CD4-positive, alpha-beta memory T cell (primary cell): ENCODE measurements around the gene HAVCR2. TPM values are rescaled to one million over a fixed set of nuclear protein-coding genes. Genes with fewer than 3 reads are reported as not detected.
"Not testable (repeated sequence)": the region's sequence is repeated elsewhere in the genome, so short reads cannot be mapped to it uniquely, and the experiment has no call there.

Experiments
- CTCF ChIA-PET: fragments of 350-600 bp; sonication (Branson Sonifier 250); formaldehyde crosslinking; loops from one replicate; lab custom pipeline; 2021; ENCODE audit warnings: inconsistent platforms; ENCODE audit not compliant: partially characterized antibody; lab: Charles Lee
- POLR2A ChIA-PET: fragments of 350-600 bp; sonication (Branson Sonifier 250); formaldehyde crosslinking; loops from one replicate; lab custom pipeline; 2021; ENCODE audit not compliant: partially characterized antibody; lab: Charles Lee
- DNase-seq, 5 donors: peaks; one replicate each; pipeline versions ENCODE4 v3.0.0 to v3.0.0-alpha.2; 2020 to 2022; ENCODE audit warnings: mixed read lengths in 1 of 5
- H3K27ac ChIP-seq: one replicate; pipeline ENCODE4 v1.7.0; 2013; ENCODE audit warnings: low read depth, low read length
- H3K27me3 ChIP-seq: 2 replicates; pipeline ENCODE4 v1.7.0; 2013; ENCODE audit warnings: mild to moderate bottlenecking, low read length, moderate library complexity; ENCODE audit not compliant: insufficient read depth
- H3K36me3 ChIP-seq: 2 replicates; pipeline ENCODE4 v1.7.0; 2013; ENCODE audit warnings: mild to moderate bottlenecking, low read length, moderate library complexity; ENCODE audit not compliant: insufficient read depth
- H3K4me1 ChIP-seq: 2 replicates; pipeline ENCODE4 v1.7.0; 2013; ENCODE audit warnings: mild to moderate bottlenecking, low read length, moderate library complexity; ENCODE audit not compliant: insufficient read depth
- H3K4me3 ChIP-seq, 2 donors: one replicate each; pipeline ENCODE4 v1.7.0; 2013; ENCODE audit warnings: low read length in 2 of 2, mild to moderate bottlenecking in 1 of 2
- H3K9me3 ChIP-seq, 2 donors: one replicate each; pipeline ENCODE4 v1.7.0; 2013; ENCODE audit warnings: low read length in 2 of 2, control low read depth in 1 of 2; ENCODE audit not compliant: control insufficient read depth in 1 of 2
- H3K27ac Mint-ChIP-seq, 7 donors: one replicate each; pipeline ENCODE4 v1.8.0; 2020 to 2021; ENCODE audit warnings: mixed read lengths in 7 of 7, mild to moderate bottlenecking in 6 of 7, inconsistent platforms in 3 of 7, moderate library complexity in 3 of 7
- H3K27me3 Mint-ChIP-seq, 2 donors: one replicate each; pipeline ENCODE4 v1.8.0; 2020 to 2021; ENCODE audit warnings: mixed read lengths in 2 of 2
- H3K36me3 Mint-ChIP-seq, 2 donors: one replicate each; pipeline ENCODE4 v1.8.0; 2020 to 2021; ENCODE audit warnings: mixed read lengths in 2 of 2, inconsistent platforms in 1 of 2, mild to moderate bottlenecking in 1 of 2
- H3K4me1 Mint-ChIP-seq, 4 donors: one replicate each; pipeline ENCODE4 v1.8.0; 2020 to 2021; ENCODE audit warnings: mixed read lengths in 4 of 4, mild to moderate bottlenecking in 1 of 4
- H3K4me3 Mint-ChIP-seq, 8 donors: one replicate each; pipeline ENCODE4 v1.8.0; 2020 to 2021; ENCODE audit warnings: mixed read lengths in 8 of 8, mild to moderate bottlenecking in 7 of 8, moderate library complexity in 6 of 8, inconsistent platforms in 3 of 8
- H3K9me3 Mint-ChIP-seq, 8 donors: one replicate each; pipeline ENCODE4 v1.8.0; 2020 to 2021; ENCODE audit warnings: mixed read lengths in 8 of 8, mild to moderate bottlenecking in 5 of 8, inconsistent platforms in 3 of 8, moderate library complexity in 1 of 8
- intact Hi-C: fragments of 100-400 bp; cut with micrococcal nuclease; formaldehyde crosslinking; loops from one replicate; pipeline ENCODE4 v1.15.1; 2023
- polyA plus RNA-seq, 2 donors: library from polyadenylated mRNA; unstranded; fragments of 300-500 nt; fragmentation: Illumina TruSeq; gene quantifications; one replicate each; pipeline ENCODE4 v1.2.3, GENCODE V29; 2021
- total RNA-seq, 2 experiments: library from RNA; stranded (reverse); gene quantifications; one replicate each; pipeline ENCODE4 v1.2.3, GENCODE V29; 2021

HAVCR2 gene
- total and polyA plus RNA-seq, 4 experiments from 2014 or later = 2.7 to 8.4 (median 4.7) TPM

GRCh38 chr5:157059891-157060290 lies 49.0 kb downstream of the HAVCR2 start:
- intact Hi-C loops = no loop called here
- CTCF ChIA-PET = no interaction called here
- H3K27ac Mint-ChIP-seq = no peak overlapping the region

GRCh38 chr5:157059093-157059539 lies 49.7 kb downstream of the HAVCR2 start, which contains the start of gene HAVCR1:
Gene HAVCR1, minus strand, starts transcription at chr5:157059116. Its CDS starts 1,173 bp downstream, at chr5:157057943.
- H3K36me3 ChIP-seq = no peaks in the 10 kb centered on the region
- Mint-ChIP-seq H3K9me3 (peaks cover 0 to 2% (median 0%) of the 10 kb centered on the region in 8 donors), H3K27ac (no peak within 1 kb of the TSS), H3K4me1 (no peaks in the 10 kb centered on the region), H3K36me3 (no peaks in the 10 kb centered on the region), H3K4me3 (no peak within 1 kb of the TSS), H3K27me3 (no peaks in the 10 kb centered on the region)
- H3K27ac ChIP-seq = no peak within 1 kb of the TSS
- no peak within 1 kb of the TSS for H3K4me3 ChIP-seq
- H3K4me1 ChIP-seq = no peaks in the 10 kb centered on the region
- ChIA-PET CTCF (interaction anchor here (1.1 kb wide), 1 partner anchor 72 kb away, joined by 3 read pairs; no protein-coding TSS in a partner anchor), POLR2A (no interaction called here)
- DNase-seq = no peak
- intact Hi-C loops = no loop called here
- H3K9me3 ChIP-seq = no peaks in the 10 kb centered on the region
- H3K27me3 ChIP-seq = no peaks in the 10 kb centered on the region

More at GRCh38 chr5:157059891-157060290, 49.0 kb downstream of the HAVCR2 start:
- Mint-ChIP-seq H3K36me3 (no peaks in the 10 kb centered on the region), H3K4me1 (no peaks in the 10 kb centered on the region), H3K9me3 (peaks cover 0 to 3% (median 0%) of the 10 kb centered on the region in 8 donors), H3K27me3 (no peaks in the 10 kb centered on the region), H3K4me3 (no peak overlapping the region)
- Histone ChIP-seq H3K36me3 (no peaks in the 10 kb centered on the region), H3K9me3 (no peaks in the 10 kb centered on the region), H3K27ac (no peak overlapping the region), H3K27me3 (no peaks in the 10 kb centered on the region), H3K4me3 (no peak overlapping the region), H3K4me1 (no peaks in the 10 kb centered on the region)
- POLR2A ChIA-PET = no interaction called here
- DNase-seq = no peak

- Histone ChIP-seq H3K27me3 (no peaks in the 10 kb centered on the region), H3K27ac (no peak overlapping the region), H3K4me1 (no peaks in the 10 kb centered on the region), H3K36me3 (no peaks in the 10 kb centered on the region), H3K4me3 (no peak overlapping the region), H3K9me3 (no peaks in the 10 kb centered on the region)
- ChIA-PET POLR2A (no interaction called here), CTCF (no interaction called here)
- no peak for DNase-seq
- Mint-ChIP-seq H3K4me1 (no peaks in the 10 kb centered on the region), H3K9me3 (peaks cover 0 to 1% (median 0%) of the 10 kb centered on the region in 8 donors), H3K36me3 (no peaks in the 10 kb centered on the region), H3K27ac (peak overlapping the region in 1 of 7 donors; percentile 18), H3K27me3 (no peaks in the 10 kb centered on the region), H3K4me3 (no peak overlapping the region)
- intact Hi-C loops = no loop called here
Observed at GRCh38 chr5:157057459-157058370, 51.1 kb downstream of the HAVCR2 start.

- H3K27ac Mint-ChIP-seq, POLR2A ChIA-PET, H3K9me3 Mint-ChIP-seq: not testable (repeated sequence)
Observed at GRCh38 chr5:157056848-157057247, 52.0 kb downstream of the HAVCR2 start.

GRCh38 chr5:157051604-157052245 lies 57.1 kb downstream of the HAVCR2 start:
- POLR2A ChIA-PET = no interaction called here
- no peak overlapping the region for H3K27ac Mint-ChIP-seq
- intact Hi-C loops = loop anchor here (5.0 kb wide), 1 partner anchor 56 kb away; the partner anchor contains the start of gene HAVCR2
- CTCF ChIA-PET = no interaction called here
- peak overlapping the region in 1 of 8 donors; percentile 15 for H3K4me3 Mint-ChIP-seq
- H3K36me3 ChIP-seq = no peaks in the 10 kb centered on the region
- H3K27ac ChIP-seq = no peak overlapping the region
- no peaks in the 10 kb centered on the region for H3K27me3 ChIP-seq
- peaks cover 0 to 1% of the 10 kb centered on the region in 2 donors for H3K36me3 Mint-ChIP-seq
- peaks cover 17% of the 10 kb centered on the region for H3K4me1 ChIP-seq
- H3K9me3 ChIP-seq = no peaks in the 10 kb centered on the region
- no peak overlapping the region for H3K4me3 ChIP-seq
- H3K9me3 Mint-ChIP-seq = peaks cover 0 to 2% (median 0%) of the 10 kb centered on the region in 8 donors
- peaks cover 14 to 39% (median 28%) of the 10 kb centered on the region in 4 donors for H3K4me1 Mint-ChIP-seq
- H3K27me3 Mint-ChIP-seq = no peaks in the 10 kb centered on the region
- DNase-seq = no peak

More at GRCh38 chr5:157056848-157057247, 52.0 kb downstream of the HAVCR2 start:
- H3K36me3 ChIP-seq, H3K9me3 ChIP-seq, H3K27ac ChIP-seq, intact Hi-C loops, DNase-seq, H3K36me3 Mint-ChIP-seq, H3K27me3 ChIP-seq, H3K4me1 Mint-ChIP-seq, CTCF ChIA-PET, H3K4me1 ChIP-seq, H3K27me3 Mint-ChIP-seq, H3K4me3 Mint-ChIP-seq, H3K4me3 ChIP-seq: not testable (repeated sequence)

- POLR2A ChIA-PET = interaction anchor here (1.4 to 2.2 kb wide), 2 partner anchors 93 to 108 kb away, joined by 3 to 12 read pairs; partner anchors contain the start of gene MED7
- Histone ChIP-seq H3K27me3 (no peaks in the 10 kb centered on the region), H3K4me3 (peak overlapping the region; percentile 18 to 22), H3K4me1 (peaks cover 17% of the 10 kb centered on the region), H3K27ac (no peak overlapping the region), H3K36me3 (no peaks in the 10 kb centered on the region), H3K9me3 (no peaks in the 10 kb centered on the region)
- intact Hi-C loops = loop anchor here (5.0 kb wide), 1 partner anchor 57 kb away; the partner anchor contains the start of gene HAVCR2
- Mint-ChIP-seq H3K4me3 (peak overlapping the region; percentile 65 to 87 (median 82)), H3K4me1 (peaks cover 16 to 50% (median 31%) of the 10 kb centered on the region in 4 donors), H3K27ac (peak overlapping the region; percentile 68 to 95 (median 91)), H3K9me3 (peaks cover 0 to 2% (median 0%) of the 10 kb centered on the region in 8 donors), H3K36me3 (peaks cover 0 to 1% of the 10 kb centered on the region in 2 donors), H3K27me3 (no peaks in the 10 kb centered on the region)
- CTCF ChIA-PET = interaction anchor here (1.2 to 1.8 kb wide), 2 partner anchors 12 to 23 kb away, joined by 4 to 5 read pairs; no protein-coding TSS in a partner anchor
- DNase-seq = peak in 2 of 5 donors; percentile 7 to 9
Observed at GRCh38 chr5:157050050-157050449, 58.8 kb downstream of the HAVCR2 start.
